DND-41 (cell line): ENCODE measurements around the gene ITPR2.

Experiments
- CTCF ChIP-seq: IDR thresholded peaks from 2 replicates; pipeline ENCODE4 v1.5.1; 2012; ENCODE audit warnings: borderline replicate concordance, low read length, moderate library complexity, mild to moderate bottlenecking; ENCODE audit not compliant: poor library complexity, severe bottlenecking; ENCODE audit errors: extremely low read depth
- EZH2 ChIP-seq: IDR thresholded peaks from 3 replicates; pipeline ENCODE4 v1.6.1; 2012; ENCODE audit warnings: borderline replicate concordance, low read depth, mild to moderate bottlenecking, moderate library complexity, low read length, inconsistent platforms; ENCODE audit not compliant: severe bottlenecking

GRCh38 chr12:26612203-26612602 lies 220.8 kb downstream of the ITPR2 start:
- TF ChIP-seq CTCF = no peak
- no peak for TF ChIP-seq EZH2
